HepG2 (cell line): Measurements from ENCODE around the gene ERMARD. TPM values are rescaled to one million over a fixed set of nuclear protein-coding genes. Genes with fewer than 3 reads are reported as not detected.

Experiments used
- ATF3 ChIP-seq: sonication (generic); formaldehyde crosslinking; IDR thresholded peaks from 2 replicates; pipeline ENCODE4 v1.4.0; 2020; ENCODE audit warnings: missing genetic modification reagents
- CCAR2 ChIP-seq: fragments of 200-400 bp; formaldehyde crosslinking; optimal IDR thresholded peaks from 2 replicates; pipeline ENCODE3; 2018; ENCODE audit warnings: low read depth, mild to moderate bottlenecking, low read length, moderate library complexity
- E2F2 ChIP-seq: sonication (generic); formaldehyde crosslinking; IDR thresholded peaks from 2 replicates; pipeline ENCODE4 v1.4.0; 2020; ENCODE audit warnings: missing genetic modification reagents, borderline replicate concordance
- JUNB ChIP-seq: sonication (generic); formaldehyde crosslinking; IDR thresholded peaks from 2 replicates; pipeline ENCODE4 v1.8.0; 2022; ENCODE audit warnings: missing genetic modification reagents, mild to moderate bottlenecking, borderline replicate concordance
- NRL ChIP-seq: sonication (generic); formaldehyde crosslinking; IDR thresholded peaks from 2 replicates; pipeline ENCODE4 v1.5.0; 2020; ENCODE audit warnings: missing genetic modification reagents, mild to moderate bottlenecking, moderate library complexity, borderline replicate concordance
- PLSCR1 ChIP-seq: sonication (generic); formaldehyde crosslinking; IDR thresholded peaks from 2 replicates; pipeline ENCODE4 v1.5.0; 2020; ENCODE audit warnings: missing genetic modification reagents, mild to moderate bottlenecking, borderline replicate concordance
- RFX1 ChIP-seq: fragments of 450-650 bp; IDR thresholded peaks from 2 replicates; pipeline ENCODE4 v1.6.1; 2017
- SSRP1 ChIP-seq: IDR thresholded peaks from 2 replicates; pipeline ENCODE4 v1.6.1; 2016; ENCODE audit warnings: control low read depth
- STAG1 ChIP-seq: sonication (generic); formaldehyde crosslinking; IDR thresholded peaks from 2 replicates; pipeline ENCODE4 v1.4.0; 2020; ENCODE audit warnings: missing genetic modification reagents
- TCF12 ChIP-seq, 2 experiments: fragments of 450-650 bp in 1 of 2; sonication (generic) in 1 of 2; formaldehyde crosslinking in 1 of 2; IDR thresholded peaks; 2 replicates each; pipeline versions ENCODE4 v1.6.1 to v1.8.0; 2017 to 2022; ENCODE audit warnings: antibody characterized with exemption in 1 of 2, mild to moderate bottlenecking in 1 of 2, missing genetic modification reagents in 1 of 2, moderate library complexity in 1 of 2
- ZC3H13 ChIP-seq: sonication (generic); formaldehyde crosslinking; IDR thresholded peaks from 2 replicates; pipeline ENCODE4 v1.8.1; 2023; ENCODE audit warnings: mild to moderate bottlenecking, missing genetic modification reagents, moderate library complexity
- ZNF12 ChIP-seq: sonication (generic); formaldehyde crosslinking; IDR thresholded peaks from 2 replicates; pipeline ENCODE4 v1.5.0; 2020; ENCODE audit warnings: missing genetic modification reagents
- ZNF232 ChIP-seq: sonication (generic); formaldehyde crosslinking; IDR thresholded peaks from 2 replicates; pipeline ENCODE4 v1.4.0; 2020; ENCODE audit warnings: missing genetic modification reagents, borderline replicate concordance
- ZNF549 ChIP-seq: sonication (generic); formaldehyde crosslinking; IDR thresholded peaks from 2 replicates; pipeline ENCODE4 v1.5.0; 2020; ENCODE audit warnings: missing genetic modification reagents
- ZNF616 ChIP-seq: sonication (generic); formaldehyde crosslinking; IDR thresholded peaks from 2 replicates; pipeline ENCODE4 v1.5.0; 2020; ENCODE audit warnings: low read depth, mild to moderate bottlenecking, missing genetic modification reagents
- ZNF703 ChIP-seq: sonication (generic); formaldehyde crosslinking; IDR thresholded peaks from 2 replicates; pipeline ENCODE4 v1.5.1; 2020; ENCODE audit warnings: missing genetic modification reagents, mild to moderate bottlenecking, moderate library complexity, borderline replicate concordance
- polyA plus RNA-seq, 8 experiments: library from polyadenylated mRNA; depleted of rRNA in 3 of 8; stranded (reverse) in 7 of 8; unstranded in 1 of 8; fragments of >200 nt; fragmentation: Illumina TruSeq in 4 of 8; extraction: Trizol in 4 of 8; gene quantifications; 2 replicates each; pipeline versions ENCODE4 v1.2.1 to v1.2.3, GENCODE V29; 2011 to 2016; ENCODE audit warnings: low read depth in 4 of 8, missing spikeins in 1 of 8, mixed read lengths in 1 of 8; ENCODE audit not compliant: insufficient read depth in 1 of 8
- total RNA-seq, 5 experiments: library from RNA; depleted of rRNA; stranded (reverse); fragments of >200 nt; fragmentation: Illumina TruSeq; extraction: Trizol; gene quantifications; 2 replicates each; pipeline ENCODE4 v1.2.3, GENCODE V29; 2016; ENCODE audit warnings: low read depth in 1 of 5
- TF ChIP-seq, protein P1 (sequence below): sonication (generic); formaldehyde crosslinking; IDR thresholded peaks from 2 replicates; pipeline ENCODE4 v1.4.0; 2020; ENCODE audit warnings: mild to moderate bottlenecking, missing genetic modification reagents
- TF ChIP-seq, protein P2 (sequence below): sonication (generic); formaldehyde crosslinking; IDR thresholded peaks from 2 replicates; pipeline ENCODE4 v1.5.1; 2020; ENCODE audit warnings: mild to moderate bottlenecking, missing genetic modification reagents, moderate library complexity
- TF ChIP-seq, protein P3 (sequence below): sonication (generic); formaldehyde crosslinking; IDR thresholded peaks from 2 replicates; pipeline ENCODE4 v1.4.0; 2020; ENCODE audit warnings: missing genetic modification reagents

The ERMARD gene
- total and polyA plus RNA-seq, 2 of the 13 experiments (the other 11 are each of a cell fraction or from before 2014, with no cell fraction given), result 8.8 to 10.7 TPM

DNA sequence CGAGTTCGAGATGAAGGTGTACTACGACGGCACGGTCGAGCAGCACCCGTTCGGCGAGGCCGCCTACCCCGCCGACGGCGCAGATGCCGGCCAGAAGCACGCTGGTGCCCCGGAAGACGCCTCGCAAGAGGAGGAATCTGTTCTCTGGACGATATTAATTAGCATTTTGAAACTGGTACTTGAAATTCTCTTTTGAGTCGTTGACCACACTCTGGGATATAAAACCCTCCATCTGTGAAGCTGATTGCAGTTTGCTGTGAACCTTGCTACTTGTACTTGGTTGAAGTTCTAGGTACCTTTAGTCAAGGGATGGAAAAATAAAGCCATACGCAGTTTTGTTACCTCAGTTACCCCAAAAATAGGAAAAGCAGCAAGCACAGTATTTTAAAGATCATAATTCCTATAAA is 48.6 kb upstream of the ERMARD start (continued):
- TF ChIP-seq, protein P1, sequence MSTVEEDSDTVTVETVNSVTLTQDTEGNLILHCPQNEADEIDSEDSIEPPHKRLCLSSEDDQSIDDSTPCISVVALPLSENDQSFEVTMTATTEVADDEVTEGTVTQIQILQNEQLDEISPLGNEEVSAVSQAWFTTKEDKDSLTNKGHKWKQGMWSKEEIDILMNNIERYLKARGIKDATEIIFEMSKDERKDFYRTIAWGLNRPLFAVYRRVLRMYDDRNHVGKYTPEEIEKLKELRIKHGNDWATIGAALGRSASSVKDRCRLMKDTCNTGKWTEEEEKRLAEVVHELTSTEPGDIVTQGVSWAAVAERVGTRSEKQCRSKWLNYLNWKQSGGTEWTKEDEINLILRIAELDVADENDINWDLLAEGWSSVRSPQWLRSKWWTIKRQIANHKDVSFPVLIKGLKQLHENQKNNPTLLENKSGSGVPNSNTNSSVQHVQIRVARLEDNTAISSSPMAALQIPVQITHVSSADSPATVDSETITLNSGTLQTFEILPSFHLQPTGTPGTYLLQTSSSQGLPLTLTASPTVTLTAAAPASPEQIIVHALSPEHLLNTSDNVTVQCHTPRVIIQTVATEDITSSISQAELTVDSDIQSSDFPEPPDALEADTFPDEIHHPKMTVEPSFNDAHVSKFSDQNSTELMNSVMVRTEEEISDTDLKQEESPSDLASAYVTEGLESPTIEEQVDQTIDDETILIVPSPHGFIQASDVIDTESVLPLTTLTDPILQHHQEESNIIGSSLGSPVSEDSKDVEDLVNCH, result no peak
- TF ChIP-seq PLSCR1 (CRISPR knock-in tag) (no peak), STAG1 (CRISPR knock-in tag) (0 out of 2 replicates have a peak, but pooled peaks have one; percentile 5), ZNF232 (CRISPR knock-in tag) (peak; percentile 66; the same call in 1 of the 2 replicates), E2F2 (CRISPR knock-in tag) (no peak), SSRP1 (CRISPR knock-in tag) (no peak; the same call in 1 of the 2 replicates), ZNF549 (CRISPR knock-in tag) (no peak), RFX1 (no peak), NRL (CRISPR knock-in tag) (no peak), ZNF12 (CRISPR knock-in tag) (no peak), ZC3H13 (CRISPR knock-in tag) (no peak), TCF12 (IDR thresholded peaks at IDR 0.05) (no peak), TCF12 (CRISPR knock-in tag; IDR thresholded peaks at IDR 0.05) (no peak), ZNF616 (CRISPR knock-in tag) (no peak), ATF3 (peak; percentile 4; the same call in 1 of the 2 replicates), ZNF703 (CRISPR knock-in tag) (no peak), CCAR2 (no peak), JUNB (CRISPR knock-in tag) (no peak)
- TF ChIP-seq, protein P2, sequence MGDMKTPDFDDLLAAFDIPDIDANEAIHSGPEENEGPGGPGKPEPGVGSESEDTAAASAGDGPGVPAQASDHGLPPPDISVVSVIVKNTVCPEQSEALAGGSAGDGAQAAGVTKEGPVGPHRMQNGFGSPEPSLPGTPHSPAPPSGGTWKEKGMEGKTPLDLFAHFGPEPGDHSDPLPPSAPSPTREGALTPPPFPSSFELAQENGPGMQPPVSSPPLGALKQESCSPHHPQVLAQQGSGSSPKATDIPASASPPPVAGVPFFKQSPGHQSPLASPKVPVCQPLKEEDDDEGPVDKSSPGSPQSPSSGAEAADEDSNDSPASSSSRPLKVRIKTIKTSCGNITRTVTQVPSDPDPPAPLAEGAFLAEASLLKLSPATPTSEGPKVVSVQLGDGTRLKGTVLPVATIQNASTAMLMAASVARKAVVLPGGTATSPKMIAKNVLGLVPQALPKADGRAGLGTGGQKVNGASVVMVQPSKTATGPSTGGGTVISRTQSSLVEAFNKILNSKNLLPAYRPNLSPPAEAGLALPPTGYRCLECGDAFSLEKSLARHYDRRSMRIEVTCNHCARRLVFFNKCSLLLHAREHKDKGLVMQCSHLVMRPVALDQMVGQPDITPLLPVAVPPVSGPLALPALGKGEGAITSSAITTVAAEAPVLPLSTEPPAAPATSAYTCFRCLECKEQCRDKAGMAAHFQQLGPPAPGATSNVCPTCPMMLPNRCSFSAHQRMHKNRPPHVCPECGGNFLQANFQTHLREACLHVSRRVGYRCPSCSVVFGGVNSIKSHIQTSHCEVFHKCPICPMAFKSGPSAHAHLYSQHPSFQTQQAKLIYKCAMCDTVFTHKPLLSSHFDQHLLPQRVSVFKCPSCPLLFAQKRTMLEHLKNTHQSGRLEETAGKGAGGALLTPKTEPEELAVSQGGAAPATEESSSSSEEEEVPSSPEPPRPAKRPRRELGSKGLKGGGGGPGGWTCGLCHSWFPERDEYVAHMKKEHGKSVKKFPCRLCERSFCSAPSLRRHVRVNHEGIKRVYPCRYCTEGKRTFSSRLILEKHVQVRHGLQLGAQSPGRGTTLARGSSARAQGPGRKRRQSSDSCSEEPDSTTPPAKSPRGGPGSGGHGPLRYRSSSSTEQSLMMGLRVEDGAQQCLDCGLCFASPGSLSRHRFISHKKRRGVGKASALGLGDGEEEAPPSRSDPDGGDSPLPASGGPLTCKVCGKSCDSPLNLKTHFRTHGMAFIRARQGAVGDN (CRISPR knock-in tag), result no peak; the same call in 1 of the 2 replicates
- TF ChIP-seq, protein P3, sequence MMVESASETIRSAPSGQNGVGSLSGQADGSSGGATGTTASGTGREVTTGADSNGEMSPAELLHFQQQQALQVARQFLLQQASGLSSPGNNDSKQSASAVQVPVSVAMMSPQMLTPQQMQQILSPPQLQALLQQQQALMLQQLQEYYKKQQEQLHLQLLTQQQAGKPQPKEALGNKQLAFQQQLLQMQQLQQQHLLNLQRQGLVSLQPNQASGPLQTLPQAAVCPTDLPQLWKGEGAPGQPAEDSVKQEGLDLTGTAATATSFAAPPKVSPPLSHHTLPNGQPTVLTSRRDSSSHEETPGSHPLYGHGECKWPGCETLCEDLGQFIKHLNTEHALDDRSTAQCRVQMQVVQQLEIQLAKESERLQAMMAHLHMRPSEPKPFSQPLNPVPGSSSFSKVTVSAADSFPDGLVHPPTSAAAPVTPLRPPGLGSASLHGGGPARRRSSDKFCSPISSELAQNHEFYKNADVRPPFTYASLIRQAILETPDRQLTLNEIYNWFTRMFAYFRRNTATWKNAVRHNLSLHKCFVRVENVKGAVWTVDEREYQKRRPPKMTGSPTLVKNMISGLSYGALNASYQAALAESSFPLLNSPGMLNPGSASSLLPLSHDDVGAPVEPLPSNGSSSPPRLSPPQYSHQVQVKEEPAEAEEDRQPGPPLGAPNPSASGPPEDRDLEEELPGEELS (CRISPR knock-in tag), result no peak
